NCI-H82 treated with DMSO at 0.1 percent for 48 hours (cell line): Measurements from ENCODE around the gene LRP1.

Experiments
- DNase-seq: peaks from one replicate; lab custom pipeline; 2025; ENCODE audit not compliant: unreplicated experiment; lab: John Stamatoyannopoulos, UW

Gene LRP1

DNA sequence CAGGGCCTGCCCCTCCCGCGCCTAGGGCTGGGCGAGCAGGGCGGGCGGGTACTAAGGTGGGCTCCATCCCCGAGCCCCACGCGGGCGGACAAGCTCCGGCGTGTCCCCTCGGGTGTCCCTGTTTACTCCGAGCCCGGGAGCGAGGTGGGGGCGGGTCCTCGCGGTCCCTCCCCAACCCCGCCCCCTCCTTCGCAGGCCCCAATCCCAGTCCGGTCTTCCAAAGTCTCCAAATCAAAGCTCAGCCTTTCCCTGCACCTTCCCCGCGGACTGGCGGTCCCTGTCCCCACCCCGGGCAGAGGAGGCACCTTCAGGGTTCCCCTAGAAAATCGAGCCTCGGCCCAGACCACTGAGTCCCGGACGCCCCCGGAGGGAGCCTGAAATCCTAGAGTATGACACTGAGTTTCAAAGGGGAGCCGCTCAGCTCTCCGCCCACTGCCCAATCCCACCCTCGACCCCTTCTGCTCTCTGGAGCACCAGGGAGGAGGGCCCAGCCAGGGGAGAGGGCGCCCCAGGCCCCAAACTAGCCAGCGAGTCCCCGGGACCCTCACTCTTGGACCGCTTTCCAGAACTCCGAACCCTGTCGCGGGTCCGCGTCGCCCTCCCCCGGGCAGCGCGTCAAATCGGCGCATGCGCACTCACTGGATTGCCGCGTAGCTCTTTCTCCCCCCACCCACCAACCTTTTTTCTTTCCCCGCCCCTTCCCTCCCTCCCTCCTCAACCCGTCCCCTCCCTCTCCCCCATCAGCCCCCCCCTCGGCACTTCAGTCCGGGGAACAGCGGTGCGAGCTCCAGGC is at the start of gene LRP1:
Gene LRP1, plus strand, starts transcription at position 758 of the 793 bp plus-strand sequence. CDS start 482 bp downstream, outside the sequence.
- DNase-seq, result peak; percentile 68

GRCh38 chr12:57078519-57079404 is 49.5 kb upstream of the LRP1 start, which contains the start of gene NEMP1:
Gene NEMP1 (minus strand): TSS chr12:57078791. CDS start chr12:57078745, 46 bp downstream.
- peak; percentile 100 for DNase-seq

- DNase-seq, result no peak
These were observed 48.5 kb upstream of the LRP1 start for GRCh38 chr12:57079821-57080220.

- no peak for DNase-seq
These were observed 47.4 kb upstream of the LRP1 start for GRCh38 chr12:57080855-57081254.

DNA sequence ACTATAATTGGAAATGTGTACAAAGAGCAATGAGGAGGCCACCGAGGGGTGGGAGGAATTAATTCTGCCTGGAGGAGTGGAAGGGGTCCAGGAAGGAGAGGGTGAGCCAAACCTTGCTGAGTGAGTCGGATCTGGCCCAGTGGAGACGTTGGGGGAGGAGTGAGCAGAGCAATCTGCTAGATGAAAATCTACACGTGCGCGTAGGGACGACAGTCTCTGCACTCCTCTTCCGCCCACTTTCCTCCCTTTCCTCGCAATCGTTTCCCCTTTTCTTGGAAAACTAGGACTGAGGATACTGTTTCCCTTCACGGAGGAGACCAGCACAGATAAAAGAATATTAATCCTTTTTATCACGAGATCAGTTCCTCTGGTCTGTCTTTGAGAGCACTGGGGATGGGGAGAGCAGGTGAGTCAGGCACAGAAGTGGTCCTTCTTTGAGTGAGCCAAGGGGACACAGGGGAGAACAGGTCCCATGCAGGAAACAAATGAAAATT is 42.2 kb upstream of the LRP1 start:
- DNase-seq, result no peak

GRCh38 chr12:57086493-57087009 is 41.7 kb upstream of the LRP1 start:
- peak; percentile 55 for DNase-seq

GRCh38 chr12:57087010-57087690 is 41.1 kb upstream of the LRP1 start:
- DNase-seq, result peak; percentile 53

DNA sequence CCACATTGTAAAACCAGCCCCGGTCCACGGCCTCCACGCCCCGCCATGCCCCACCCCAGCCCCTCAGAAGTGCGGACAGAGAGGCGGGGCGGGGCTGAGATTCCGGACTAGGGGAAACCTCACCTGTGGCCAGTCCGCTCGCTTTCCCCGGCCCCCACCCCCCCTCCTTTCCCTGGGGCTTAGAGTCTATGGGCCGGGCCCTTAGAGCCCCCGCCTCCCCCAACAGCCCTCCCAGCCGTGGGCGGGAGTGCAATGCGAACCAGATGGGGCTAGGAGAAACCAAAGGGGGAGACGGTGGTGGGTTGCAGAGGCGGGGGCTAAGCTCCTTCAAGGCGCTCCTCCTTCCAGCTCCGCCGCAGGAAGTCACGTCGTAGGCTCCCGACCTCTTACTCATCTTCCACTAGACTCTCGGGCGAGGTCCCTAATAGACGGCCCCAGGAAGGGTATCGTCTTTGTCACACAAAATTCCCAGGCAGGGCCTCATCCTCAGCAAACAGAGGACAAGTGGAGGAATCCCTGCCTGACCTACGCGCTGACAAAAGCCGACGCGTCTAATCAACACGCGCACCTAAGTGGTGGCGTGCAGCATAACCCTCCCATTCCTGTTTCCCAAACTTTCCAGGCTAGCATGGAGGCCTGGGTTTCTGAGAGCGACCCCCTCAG is 40.5 kb upstream of the LRP1 start:
- peak; percentile 95 for DNase-seq

- peak; percentile 84 for DNase-seq
These were observed 39.7 kb upstream of the LRP1 start, which contains the start of gene NAB2 for GRCh38 chr12:57088354-57089270. Gene NAB2 (plus strand): TSS chr12:57089114. CDS start chr12:57089272, 158 bp downstream.

DNA sequence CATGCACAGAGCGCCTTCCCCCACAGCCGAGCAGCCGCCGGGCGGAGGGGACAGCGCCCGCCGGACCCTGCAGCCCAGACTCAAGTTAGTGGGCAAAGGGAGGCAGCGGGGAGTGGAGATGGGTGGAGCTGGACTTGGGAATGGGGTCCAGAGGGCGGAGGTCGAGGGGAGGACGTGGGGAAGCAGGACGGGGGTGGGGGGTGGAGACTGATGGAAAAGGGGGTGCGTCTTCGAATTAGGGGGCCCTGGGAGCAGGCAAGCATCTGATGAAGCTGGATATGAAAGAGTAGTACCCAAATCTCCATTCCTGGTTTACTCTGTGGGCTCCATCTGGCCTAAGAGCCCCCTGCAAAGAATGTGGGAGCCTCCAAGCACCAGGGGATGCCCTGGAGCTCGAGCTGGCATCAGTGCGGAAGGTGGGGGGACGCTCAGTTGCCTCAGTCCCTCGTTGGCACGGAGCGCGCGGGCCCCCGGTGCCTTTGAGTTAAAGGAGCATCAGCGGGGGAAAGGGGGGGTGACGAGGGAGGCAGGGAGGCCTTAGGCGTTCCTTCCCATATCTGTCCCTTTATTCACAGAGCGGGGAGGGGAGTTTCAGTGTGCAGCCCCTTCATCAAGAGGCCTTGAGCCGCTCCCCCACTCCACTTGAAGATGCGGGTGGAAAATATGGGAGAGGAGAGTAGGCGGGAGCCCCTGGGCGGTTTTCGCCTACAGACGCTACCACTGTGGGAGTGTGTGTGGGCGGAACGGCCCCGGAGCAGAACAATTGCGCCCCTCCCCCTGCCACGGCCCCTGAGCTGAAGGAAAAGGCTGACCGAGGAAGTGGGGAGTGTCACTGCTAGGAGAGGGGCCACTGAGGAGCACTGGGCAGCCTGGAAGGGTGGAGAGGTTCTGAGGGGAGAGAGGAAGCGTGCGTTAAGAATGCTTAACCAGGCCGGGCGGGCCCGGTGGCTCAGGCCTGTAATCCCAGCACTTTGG is 38.7 kb upstream of the LRP1 start:
- DNase-seq, result peak; percentile 43

GRCh38 chr12:57090490-57090889 is 37.8 kb upstream of the LRP1 start:
- DNase-seq, result no peak

- DNase-seq, result no peak
These were observed 37.2 kb upstream of the LRP1 start for GRCh38 chr12:57090924-57091637.

DNA sequence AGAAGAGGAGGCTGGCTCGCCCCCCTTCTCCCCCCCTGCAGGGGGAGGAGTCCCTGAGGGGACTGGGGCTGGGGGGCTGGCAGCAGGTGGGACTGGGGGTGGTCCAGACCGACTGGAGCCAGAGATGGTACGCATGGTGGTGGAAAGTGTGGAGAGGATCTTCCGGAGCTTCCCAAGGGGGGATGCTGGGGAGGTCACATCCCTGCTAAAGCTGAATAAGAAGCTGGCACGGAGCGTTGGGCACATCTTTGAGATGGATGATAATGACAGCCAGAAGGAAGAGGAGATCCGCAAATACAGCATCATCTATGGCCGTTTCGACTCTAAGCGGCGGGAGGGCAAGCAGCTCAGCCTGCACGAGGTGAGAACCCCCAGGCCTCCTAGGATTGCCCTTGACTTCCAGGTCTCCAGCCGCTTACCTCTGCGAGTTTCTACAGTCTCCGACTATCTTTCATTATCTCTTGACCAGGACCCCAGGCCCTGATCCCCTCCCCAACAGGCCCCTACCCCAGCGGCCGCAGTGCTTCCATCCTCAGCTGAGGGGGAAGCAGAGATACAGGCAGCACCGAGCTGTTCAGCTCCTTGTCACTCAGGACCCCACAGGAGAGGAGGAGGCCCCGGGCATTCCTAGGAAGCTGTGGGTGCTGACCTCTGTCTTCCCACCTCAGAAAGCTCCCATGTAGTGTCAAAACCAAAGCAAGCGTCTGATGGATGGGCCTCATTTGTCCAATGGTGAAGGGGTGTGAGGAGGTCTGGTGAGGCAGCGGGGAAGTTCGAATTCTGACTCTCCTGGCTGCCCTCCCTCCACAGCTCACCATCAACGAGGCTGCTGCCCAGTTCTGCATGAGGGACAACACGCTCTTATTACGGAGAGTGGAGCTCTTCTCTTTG is 36.4 kb upstream of the LRP1 start:
- no peak for DNase-seq

GRCh38 chr12:57092529-57092862 is 35.8 kb upstream of the LRP1 start:
- no peak for DNase-seq

- no peak for DNase-seq
These were observed 35.3 kb upstream of the LRP1 start for GRCh38 chr12:57092876-57093414.
